GM21423 (cell line): Measurements from ENCODE around the gene TRPM1.

ENCODE experiments used
- ATAC-seq: cut with Tn5 transposase; IDR thresholded peaks from one replicate; pipeline ENCODE4 v1.9.1; 2021; ENCODE audit warnings: mild to moderate bottlenecking, moderate library complexity; ENCODE audit not compliant: unreplicated experiment

TRPM1 gene

GRCh38 chr15:31083370-31083780 lies 18.1 kb downstream of the TRPM1 start:
- ATAC-seq, result no peak

GRCh38 chr15:31082771-31083369 lies 18.7 kb downstream of the TRPM1 start:
- no peak for ATAC-seq

- ATAC-seq, result no peak
Observed at GRCh38 chr15:31081588-31082250, 19.8 kb downstream of the TRPM1 start.

GRCh38 chr15:31081056-31081455 lies 20.5 kb downstream of the TRPM1 start:
- ATAC-seq, result no peak

GRCh38 chr15:31080591-31081014 lies 20.9 kb downstream of the TRPM1 start:
- no peak for ATAC-seq

- no peak for ATAC-seq
Observed at GRCh38 chr15:31079519-31079918, 22.0 kb downstream of the TRPM1 start.

- no peak for ATAC-seq
Observed at GRCh38 chr15:31078471-31078870, 23.1 kb downstream of the TRPM1 start.

- ATAC-seq, result no peak
Observed at GRCh38 chr15:31077941-31078340, 23.6 kb downstream of the TRPM1 start.

- no peak for ATAC-seq
Observed at GRCh38 chr15:31077181-31077580, 24.3 kb downstream of the TRPM1 start.

GRCh38 chr15:31074321-31074720 lies 27.2 kb downstream of the TRPM1 start:
- no peak for ATAC-seq

- no peak for ATAC-seq
Observed at GRCh38 chr15:31070867-31071266, 30.7 kb downstream of the TRPM1 start.

GRCh38 chr15:31069360-31070000 lies 32.0 kb downstream of the TRPM1 start:
- ATAC-seq, result no peak

GRCh38 chr15:31067890-31068603 lies 33.5 kb downstream of the TRPM1 start:
- ATAC-seq, result no peak

- ATAC-seq, result no peak
Observed at GRCh38 chr15:31065824-31066223, 35.7 kb downstream of the TRPM1 start.

GRCh38 chr15:31062911-31063310 lies 38.6 kb downstream of the TRPM1 start:
- no peak for ATAC-seq

- ATAC-seq, result no peak
Observed at GRCh38 chr15:31062310-31062847, 39.1 kb downstream of the TRPM1 start.

GRCh38 chr15:31060429-31061140 lies 40.9 kb downstream of the TRPM1 start:
- no peak for ATAC-seq

GRCh38 chr15:31058236-31058962 lies 43.1 kb downstream of the TRPM1 start:
- ATAC-seq, result no peak

- ATAC-seq, result no peak
Observed at GRCh38 chr15:31051496-31052080, 49.9 kb downstream of the TRPM1 start.

- ATAC-seq, result no peak
Observed at GRCh38 chr15:31050953-31051352, 50.6 kb downstream of the TRPM1 start.
